SK-N-SH (cell line): Measurements from ENCODE around the gene PRRX1.

Experiments used
- CTCF ChIP-seq: fragments of 200-600 bp; sonication (generic); IDR thresholded peaks from 2 replicates; pipeline ENCODE4 v1.6.1; 2017; ENCODE audit warnings: antibody characterized with exemption, mild to moderate bottlenecking, moderate library complexity
- EZH2phosphoT487 ChIP-seq: fragments of 200-600 bp; sonication (generic); IDR thresholded peaks from 2 replicates; pipeline ENCODE4 v1.6.1; 2017; ENCODE audit warnings: low read depth, mixed run types, mild to moderate bottlenecking, antibody characterized with exemption, moderate library complexity, borderline replicate concordance
- FOSL2 ChIP-seq: IDR thresholded peaks from 2 replicates; pipeline ENCODE4 v1.4.0; 2012; ENCODE audit warnings: low read depth, mild to moderate bottlenecking, moderate library complexity, borderline replicate concordance
- NRF1 ChIP-seq: IDR thresholded peaks from 2 replicates; pipeline ENCODE4 v1.6.1; 2012; ENCODE audit warnings: low read depth, mild to moderate bottlenecking, low read length
- POLR2AphosphoS5 ChIP-seq: IDR thresholded peaks from 2 replicates; pipeline ENCODE4 v1.6.1; 2012; ENCODE audit warnings: low read depth, low read length
- RAD21 ChIP-seq: IDR thresholded peaks from 2 replicates; pipeline ENCODE4 v1.6.1; 2012; ENCODE audit warnings: mild to moderate bottlenecking, low read length
- TAF1 ChIP-seq: IDR thresholded peaks from 2 replicates; pipeline ENCODE4 v1.6.1; 2012; ENCODE audit warnings: low read depth, mild to moderate bottlenecking, low read length, moderate library complexity, borderline replicate concordance
- TEAD4 ChIP-seq: IDR thresholded peaks from 2 replicates; pipeline ENCODE4 v1.4.0; 2012; ENCODE audit warnings: mild to moderate bottlenecking, borderline replicate concordance; ENCODE audit not compliant: insufficient read depth

- TF ChIP-seq FOSL2 (no peak), CTCF (no peak), NRF1 (no peak), RAD21 (no peak), POLR2AphosphoS5 (no peak), EZH2phosphoT487 (no peak), TEAD4 (no peak), TAF1 (no peak)
Measured at GRCh38 chr1:170657275-170657853, 6.6 kb upstream of the PRRX1 start.
